GM21360 (cell line): ENCODE measurements around the gene KNSTRN.

Experiments used
- ATAC-seq: cut with Tn5 transposase; IDR thresholded peaks from one replicate; pipeline ENCODE4 v1.9.1; 2021; ENCODE audit warnings: mild to moderate bottlenecking, moderate library complexity; ENCODE audit not compliant: unreplicated experiment

Gene KNSTRN

GRCh38 chr15:40365016-40365415, 17.5 kb upstream of the KNSTRN start:
- ATAC-seq: no peak

- no peak for ATAC-seq
These were observed 16.7 kb upstream of the KNSTRN start for GRCh38 chr15:40365624-40366456.

GRCh38 chr15:40366457-40367370, 15.8 kb upstream of the KNSTRN start:
- ATAC-seq: no peak

GRCh38 chr15:40367371-40367685, 15.2 kb upstream of the KNSTRN start:
- ATAC-seq: no peak

GRCh38 chr15:40367686-40368611, 14.6 kb upstream of the KNSTRN start:
- peak; percentile 79 for ATAC-seq

- no peak for ATAC-seq
These were observed 13.6 kb upstream of the KNSTRN start for GRCh38 chr15:40368719-40369473.

GRCh38 chr15:40369474-40369869, 13.0 kb upstream of the KNSTRN start:
- no peak for ATAC-seq

- ATAC-seq: no peak
These were observed 12.6 kb upstream of the KNSTRN start for GRCh38 chr15:40369971-40370370.

GRCh38 chr15:40372981-40373380, 9.5 kb upstream of the KNSTRN start:
- no peak for ATAC-seq

GRCh38 chr15:40377606-40378005, 4.9 kb upstream of the KNSTRN start:
- no peak for ATAC-seq

GRCh38 chr15:40379374-40379773, 3.1 kb upstream of the KNSTRN start:
- no peak for ATAC-seq

- ATAC-seq: no peak
These were observed 2.7 kb upstream of the KNSTRN start for GRCh38 chr15:40379853-40380252.

GRCh38 chr15:40380636-40381035, 1.9 kb upstream of the KNSTRN start:
- no peak for ATAC-seq

GRCh38 chr15:40381818-40382529, 547 bp upstream of the KNSTRN start:
- ATAC-seq: no peak

- no peak for ATAC-seq
These were observed 4.0 kb downstream of the KNSTRN start for GRCh38 chr15:40386480-40386879.

- no peak for ATAC-seq
These were observed 6.7 kb downstream of the KNSTRN start for GRCh38 chr15:40388941-40389823.

GRCh38 chr15:40389824-40390595, 7.5 kb downstream of the KNSTRN start:
- ATAC-seq: no peak
